ENCODE data around the gene PPP1R9A. TPM values are rescaled to one million over a fixed set of nuclear protein-coding genes. Genes with fewer than 3 reads are reported as not detected.

PPP1R9A gene
- polyA plus RNA-seq, 1 donor from 2014 or later = 52.8 TPM

- Histone ChIP-seq H3K9me2 (ENCODE audit: insufficient read depth, low read length) (no peaks in the 10 kb centered on the region), H3K4me2 (ENCODE audit: low read length) (no peak overlapping the region), H3K79me2 (replicated peaks; ENCODE audit: insufficient read depth, low read length) (no peaks in the 10 kb centered on the region), H3K36me3 (ENCODE audit: insufficient read depth, low read length) (no peaks in the 10 kb centered on the region), H3F3A (ENCODE audit: insufficient read depth, low read length, poor library complexity, severe bottlenecking) (no peaks in the 10 kb centered on the region), H3K9me3 (ENCODE audit: low read length) (no peaks in the 10 kb centered on the region), H3K27me3 (ENCODE audit: insufficient read depth, low read depth, low read length) (no peaks in the 10 kb centered on the region), H3K9ac (ENCODE audit: low read length) (no peak overlapping the region), H2AFZ (ENCODE audit: low read depth, low read length) (no peak overlapping the region), H3K27ac (ENCODE audit: low read length) (no peak overlapping the region), H4K20me1 (ENCODE audit: insufficient read depth) (no peaks in the 10 kb centered on the region), H3K4me3 (ENCODE audit: low read length) (no peak overlapping the region)
- TF ChIP-seq TAF1 (IDR thresholded peaks at IDR 0.05; ENCODE audit: low read depth) (no peak), REST (IDR thresholded peaks at IDR 0.05; ENCODE audit: borderline replicate concordance) (no peak), EZH2 (IDR thresholded peaks at IDR 0.05; ENCODE audit: borderline replicate concordance, insufficient read depth, low read length, poor library complexity, severe bottlenecking) (no peak), SMC3 (conservative IDR thresholded peaks at IDR 0.05; ENCODE audit: poor library complexity) (no peak), RAD21 (conservative IDR thresholded peaks at IDR 0.05) (no peak), MXI1 (conservative IDR thresholded peaks at IDR 0.05; ENCODE audit: poor library complexity, severe bottlenecking) (no peak), POLR2AphosphoS5 (IDR thresholded peaks at IDR 0.05) (no peak), CTCF (IDR thresholded peaks at IDR 0.05; ENCODE audit: poor library complexity, severe bottlenecking) (no peak), EP300 (conservative IDR thresholded peaks at IDR 0.05; ENCODE audit: poor library complexity, severe bottlenecking) (no peak)
Observed at GRCh38 chr7:95255691-95256090, 348.3 kb downstream of the PPP1R9A start.

- Histone ChIP-seq H3F3A (ENCODE audit: insufficient read depth, low read length, poor library complexity, severe bottlenecking) (no peaks in the 10 kb centered on the region), H3K4me2 (ENCODE audit: low read length) (no peak overlapping the region), H3K27me3 (ENCODE audit: insufficient read depth, low read depth, low read length) (no peaks in the 10 kb centered on the region), H3K9me2 (ENCODE audit: insufficient read depth, low read length) (no peaks in the 10 kb centered on the region), H3K79me2 (replicated peaks; ENCODE audit: insufficient read depth, low read length) (no peaks in the 10 kb centered on the region), H3K36me3 (ENCODE audit: insufficient read depth, low read length) (no peaks in the 10 kb centered on the region), H2AFZ (ENCODE audit: low read depth, low read length) (no peak overlapping the region), H3K9ac (ENCODE audit: low read length) (no peak overlapping the region), H3K4me3 (ENCODE audit: low read length) (no peak overlapping the region), H4K20me1 (ENCODE audit: insufficient read depth) (no peaks in the 10 kb centered on the region), H3K9me3 (ENCODE audit: low read length) (no peaks in the 10 kb centered on the region), H3K27ac (ENCODE audit: low read length) (no peak overlapping the region)
- no peak for TF ChIP-seq EZH2 (IDR thresholded peaks at IDR 0.05; ENCODE audit: borderline replicate concordance, insufficient read depth, low read length, poor library complexity, severe bottlenecking)
- TF ChIP-seq POLR2AphosphoS5 (IDR thresholded peaks at IDR 0.05) = no peak
- no peak for TF ChIP-seq EP300 (conservative IDR thresholded peaks at IDR 0.05; ENCODE audit: poor library complexity, severe bottlenecking)
- TF ChIP-seq TAF1 (IDR thresholded peaks at IDR 0.05; ENCODE audit: low read depth) = no peak
- no peak for TF ChIP-seq REST (IDR thresholded peaks at IDR 0.05; ENCODE audit: borderline replicate concordance)
Observed at GRCh38 chr7:95261895-95262415, 354.6 kb downstream of the PPP1R9A start.

All from neural cell (in vitro differentiated cells).